WTC11 (cell line): Measurements from ENCODE around the gene MYH16. TPM values are rescaled to one million over a fixed set of nuclear protein-coding genes. Genes with fewer than 3 reads are reported as not detected.
"Not testable (repeated sequence)": the region's sequence is repeated elsewhere in the genome, so short reads cannot be mapped to it uniquely, and the experiment has no call there.

Source experiments
- ATAC-seq: fragments of 200-7000 bp; cut with Tn5 transposase; 2 replicates; pipeline ENCODE4 v1.10.0; 2021; ENCODE audit warnings: mild to moderate bottlenecking, moderate library complexity
- CTCF ChIA-PET: fragments of 300-600 bp; sonication (Branson Sonifier 250); formaldehyde crosslinking; loops from one replicate; lab custom pipeline; 2021; ENCODE audit warnings: antibody characterized with exemption; lab: Charles Lee
- POLR2A ChIA-PET: fragments of 350-600 bp; sonication (Branson Sonifier 250); formaldehyde crosslinking; loops from one replicate; lab custom pipeline; 2021; ENCODE audit warnings: antibody characterized with exemption; lab: Charles Lee
- DNase-seq: peaks from one replicate; pipeline ENCODE4 v3.0.0; 2021; ENCODE audit warnings: low spot score
- H3K27ac Mint-ChIP-seq: 2 replicates; pipeline ENCODE4 v1.8.0; 2021; ENCODE audit warnings: mixed read lengths
- H3K27me3 Mint-ChIP-seq: 2 replicates; pipeline ENCODE4 v1.8.0; 2021; ENCODE audit warnings: low read depth, mild to moderate bottlenecking, moderate library complexity, mixed read lengths
- H3K36me3 Mint-ChIP-seq: 2 replicates; pipeline ENCODE4 v1.8.0; 2021; ENCODE audit warnings: mixed read lengths
- H3K4me1 Mint-ChIP-seq: 2 replicates; pipeline ENCODE4 v1.8.0; 2022; ENCODE audit warnings: mixed read lengths
- H3K4me3 Mint-ChIP-seq: 2 replicates; pipeline ENCODE4 v1.8.0; 2021; ENCODE audit warnings: mild to moderate bottlenecking, moderate library complexity, mixed read lengths
- H3K9me3 Mint-ChIP-seq: 2 replicates; pipeline ENCODE4 v1.8.0; 2021; ENCODE audit warnings: mixed read lengths
- FOXJ3 ChIP-seq: sonication (generic); formaldehyde crosslinking; IDR thresholded peaks from 2 replicates; pipeline ENCODE4 v1.9.0; 2021; ENCODE audit warnings: missing genetic modification reagents, mild to moderate bottlenecking, borderline replicate concordance
- FOXP1 ChIP-seq: sonication (generic); formaldehyde crosslinking; IDR thresholded peaks from 2 replicates; pipeline ENCODE4 v1.8.0; 2022; ENCODE audit warnings: missing genetic modification reagents, mild to moderate bottlenecking, moderate library complexity, borderline replicate concordance
- GABPB1 ChIP-seq: sonication (generic); formaldehyde crosslinking; IDR thresholded peaks from 2 replicates; pipeline ENCODE4 v1.8.1; 2023; ENCODE audit warnings: mild to moderate bottlenecking, missing genetic modification reagents
- GTF2I ChIP-seq: fragments of 250-450 bp; sonication (Bioruptor Pico); conservative IDR thresholded peaks from 2 replicates; pipeline ENCODE4 v1.4.0; 2021; ENCODE audit warnings: mild to moderate bottlenecking
- IRF2 ChIP-seq: sonication (generic); formaldehyde crosslinking; IDR thresholded peaks from 2 replicates; pipeline ENCODE4 v1.8.0; 2022; ENCODE audit warnings: low read depth, missing genetic modification reagents, borderline replicate concordance
- MYBL2 ChIP-seq: sonication (generic); formaldehyde crosslinking; IDR thresholded peaks from 2 replicates; pipeline ENCODE4 v1.8.1; 2023; ENCODE audit warnings: mild to moderate bottlenecking, moderate library complexity, missing genetic modification reagents
- NR3C1 ChIP-seq: sonication (generic); formaldehyde crosslinking; conservative IDR thresholded peaks from 2 replicates; pipeline ENCODE4 v1.8.1; 2023; ENCODE audit warnings: low read depth, mild to moderate bottlenecking, missing genetic modification reagents
- TCF7 ChIP-seq: sonication (generic); formaldehyde crosslinking; IDR thresholded peaks from 2 replicates; pipeline ENCODE4 v1.8.0; 2022; ENCODE audit warnings: mild to moderate bottlenecking, low read depth, missing genetic modification reagents, moderate library complexity
- TEAD4 ChIP-seq: sonication (generic); formaldehyde crosslinking; IDR thresholded peaks from 2 replicates; pipeline ENCODE4 v1.8.0; 2022; ENCODE audit warnings: mild to moderate bottlenecking, missing genetic modification reagents
- ZNF138 ChIP-seq: sonication (generic); formaldehyde crosslinking; conservative IDR thresholded peaks from 2 replicates; pipeline ENCODE4 v1.8.1; 2022; ENCODE audit warnings: mild to moderate bottlenecking, moderate library complexity, missing genetic modification reagents
- ZNF263 ChIP-seq: sonication (generic); formaldehyde crosslinking; IDR thresholded peaks from 2 replicates; pipeline ENCODE4 v1.8.1; 2022; ENCODE audit warnings: low read depth, mild to moderate bottlenecking, moderate library complexity, missing genetic modification reagents
- ZNF416 ChIP-seq: fragments of 250-450 bp; sonication (Bioruptor Pico); IDR thresholded peaks from 2 replicates; pipeline ENCODE4 v1.9.0; 2021; ENCODE audit warnings: mild to moderate bottlenecking, inconsistent platforms
- ZNF671 ChIP-seq: fragments of 250-450 bp; sonication (Bioruptor Pico); IDR thresholded peaks from 2 replicates; pipeline ENCODE4 v1.8.0; 2021; ENCODE audit warnings: mild to moderate bottlenecking
- total RNA-seq: library from RNA; stranded (reverse); gene quantifications from 3 replicates; pipeline ENCODE4 v1.2.3, GENCODE V29; 2021
- TF ChIP-seq, protein P1 (sequence below): sonication (generic); formaldehyde crosslinking; IDR thresholded peaks from 2 replicates; pipeline ENCODE4 v1.8.0; 2022; ENCODE audit warnings: mild to moderate bottlenecking, missing genetic modification reagents
- TF ChIP-seq, protein P2 (sequence below): sonication (generic); formaldehyde crosslinking; IDR thresholded peaks from 2 replicates; pipeline ENCODE4 v1.8.0; 2022; ENCODE audit warnings: mild to moderate bottlenecking, missing genetic modification reagents
- TF ChIP-seq, protein P3 (sequence below): sonication (generic); formaldehyde crosslinking; IDR thresholded peaks from 2 replicates; pipeline ENCODE4 v1.8.0; 2023; ENCODE audit warnings: missing genetic modification reagents, mild to moderate bottlenecking, borderline replicate concordance
- TF ChIP-seq, protein P4 (sequence below): sonication (generic); formaldehyde crosslinking; IDR thresholded peaks from 2 replicates; pipeline ENCODE4 v1.8.1; 2023; ENCODE audit warnings: mild to moderate bottlenecking, missing genetic modification reagents, borderline replicate concordance
- TF ChIP-seq, protein P5 (sequence below): sonication (generic); formaldehyde crosslinking; IDR thresholded peaks from 2 replicates; pipeline ENCODE4 v1.8.0; 2023; ENCODE audit warnings: mild to moderate bottlenecking, missing genetic modification reagents
- TF ChIP-seq, protein P6 (sequence below): sonication (generic); formaldehyde crosslinking; IDR thresholded peaks from 2 replicates; pipeline ENCODE4 v1.8.1; 2022; ENCODE audit warnings: low read depth, mild to moderate bottlenecking, moderate library complexity, missing genetic modification reagents, borderline replicate concordance

Gene MYH16
- total RNA-seq, 1 experiment from 2014 or later = not detected

DNA sequence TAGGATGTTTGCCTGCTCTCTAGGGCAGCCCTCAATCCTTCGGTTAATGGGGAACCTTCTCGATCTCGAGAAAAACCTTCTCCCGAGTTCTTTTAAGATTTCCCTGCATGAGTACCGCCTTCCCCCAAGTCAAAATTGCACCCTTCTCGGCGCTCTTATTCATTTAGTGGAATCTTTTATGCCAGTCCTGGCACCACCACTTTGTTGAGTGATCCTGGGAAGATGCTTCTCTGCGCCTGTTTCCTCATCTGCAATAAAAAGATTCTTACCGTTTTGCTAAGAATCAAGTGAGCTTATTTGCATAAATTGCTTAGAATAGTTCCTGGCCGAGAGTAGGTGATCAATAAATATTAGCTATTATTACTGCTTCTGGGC lies 53.8 kb downstream of the MYH16 start (continued):
- TF ChIP-seq, protein P1, sequence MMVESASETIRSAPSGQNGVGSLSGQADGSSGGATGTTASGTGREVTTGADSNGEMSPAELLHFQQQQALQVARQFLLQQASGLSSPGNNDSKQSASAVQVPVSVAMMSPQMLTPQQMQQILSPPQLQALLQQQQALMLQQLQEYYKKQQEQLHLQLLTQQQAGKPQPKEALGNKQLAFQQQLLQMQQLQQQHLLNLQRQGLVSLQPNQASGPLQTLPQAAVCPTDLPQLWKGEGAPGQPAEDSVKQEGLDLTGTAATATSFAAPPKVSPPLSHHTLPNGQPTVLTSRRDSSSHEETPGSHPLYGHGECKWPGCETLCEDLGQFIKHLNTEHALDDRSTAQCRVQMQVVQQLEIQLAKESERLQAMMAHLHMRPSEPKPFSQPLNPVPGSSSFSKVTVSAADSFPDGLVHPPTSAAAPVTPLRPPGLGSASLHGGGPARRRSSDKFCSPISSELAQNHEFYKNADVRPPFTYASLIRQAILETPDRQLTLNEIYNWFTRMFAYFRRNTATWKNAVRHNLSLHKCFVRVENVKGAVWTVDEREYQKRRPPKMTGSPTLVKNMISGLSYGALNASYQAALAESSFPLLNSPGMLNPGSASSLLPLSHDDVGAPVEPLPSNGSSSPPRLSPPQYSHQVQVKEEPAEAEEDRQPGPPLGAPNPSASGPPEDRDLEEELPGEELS (CRISPR knock-in tag) = no peak
- no peak for TF ChIP-seq ZNF138 (CRISPR knock-in tag)
- no peak for TF ChIP-seq ZNF671 (CRISPR knock-in tag)
- TF ChIP-seq, protein P2, sequence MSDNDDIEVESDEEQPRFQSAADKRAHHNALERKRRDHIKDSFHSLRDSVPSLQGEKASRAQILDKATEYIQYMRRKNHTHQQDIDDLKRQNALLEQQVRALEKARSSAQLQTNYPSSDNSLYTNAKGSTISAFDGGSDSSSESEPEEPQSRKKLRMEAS (CRISPR knock-in tag) = no peak
- TF ChIP-seq MYBL2 (CRISPR knock-in tag) = no peak
- TF ChIP-seq, protein P3, sequence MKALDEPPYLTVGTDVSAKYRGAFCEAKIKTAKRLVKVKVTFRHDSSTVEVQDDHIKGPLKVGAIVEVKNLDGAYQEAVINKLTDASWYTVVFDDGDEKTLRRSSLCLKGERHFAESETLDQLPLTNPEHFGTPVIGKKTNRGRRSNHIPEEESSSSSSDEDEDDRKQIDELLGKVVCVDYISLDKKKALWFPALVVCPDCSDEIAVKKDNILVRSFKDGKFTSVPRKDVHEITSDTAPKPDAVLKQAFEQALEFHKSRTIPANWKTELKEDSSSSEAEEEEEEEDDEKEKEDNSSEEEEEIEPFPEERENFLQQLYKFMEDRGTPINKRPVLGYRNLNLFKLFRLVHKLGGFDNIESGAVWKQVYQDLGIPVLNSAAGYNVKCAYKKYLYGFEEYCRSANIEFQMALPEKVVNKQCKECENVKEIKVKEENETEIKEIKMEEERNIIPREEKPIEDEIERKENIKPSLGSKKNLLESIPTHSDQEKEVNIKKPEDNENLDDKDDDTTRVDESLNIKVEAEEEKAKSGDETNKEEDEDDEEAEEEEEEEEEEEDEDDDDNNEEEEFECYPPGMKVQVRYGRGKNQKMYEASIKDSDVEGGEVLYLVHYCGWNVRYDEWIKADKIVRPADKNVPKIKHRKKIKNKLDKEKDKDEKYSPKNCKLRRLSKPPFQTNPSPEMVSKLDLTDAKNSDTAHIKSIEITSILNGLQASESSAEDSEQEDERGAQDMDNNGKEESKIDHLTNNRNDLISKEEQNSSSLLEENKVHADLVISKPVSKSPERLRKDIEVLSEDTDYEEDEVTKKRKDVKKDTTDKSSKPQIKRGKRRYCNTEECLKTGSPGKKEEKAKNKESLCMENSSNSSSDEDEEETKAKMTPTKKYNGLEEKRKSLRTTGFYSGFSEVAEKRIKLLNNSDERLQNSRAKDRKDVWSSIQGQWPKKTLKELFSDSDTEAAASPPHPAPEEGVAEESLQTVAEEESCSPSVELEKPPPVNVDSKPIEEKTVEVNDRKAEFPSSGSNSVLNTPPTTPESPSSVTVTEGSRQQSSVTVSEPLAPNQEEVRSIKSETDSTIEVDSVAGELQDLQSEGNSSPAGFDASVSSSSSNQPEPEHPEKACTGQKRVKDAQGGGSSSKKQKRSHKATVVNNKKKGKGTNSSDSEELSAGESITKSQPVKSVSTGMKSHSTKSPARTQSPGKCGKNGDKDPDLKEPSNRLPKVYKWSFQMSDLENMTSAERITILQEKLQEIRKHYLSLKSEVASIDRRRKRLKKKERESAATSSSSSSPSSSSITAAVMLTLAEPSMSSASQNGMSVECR (CRISPR knock-in tag) = no peak
- no peak for TF ChIP-seq ZNF416 (CRISPR knock-in tag)
- TF ChIP-seq, protein P4, sequence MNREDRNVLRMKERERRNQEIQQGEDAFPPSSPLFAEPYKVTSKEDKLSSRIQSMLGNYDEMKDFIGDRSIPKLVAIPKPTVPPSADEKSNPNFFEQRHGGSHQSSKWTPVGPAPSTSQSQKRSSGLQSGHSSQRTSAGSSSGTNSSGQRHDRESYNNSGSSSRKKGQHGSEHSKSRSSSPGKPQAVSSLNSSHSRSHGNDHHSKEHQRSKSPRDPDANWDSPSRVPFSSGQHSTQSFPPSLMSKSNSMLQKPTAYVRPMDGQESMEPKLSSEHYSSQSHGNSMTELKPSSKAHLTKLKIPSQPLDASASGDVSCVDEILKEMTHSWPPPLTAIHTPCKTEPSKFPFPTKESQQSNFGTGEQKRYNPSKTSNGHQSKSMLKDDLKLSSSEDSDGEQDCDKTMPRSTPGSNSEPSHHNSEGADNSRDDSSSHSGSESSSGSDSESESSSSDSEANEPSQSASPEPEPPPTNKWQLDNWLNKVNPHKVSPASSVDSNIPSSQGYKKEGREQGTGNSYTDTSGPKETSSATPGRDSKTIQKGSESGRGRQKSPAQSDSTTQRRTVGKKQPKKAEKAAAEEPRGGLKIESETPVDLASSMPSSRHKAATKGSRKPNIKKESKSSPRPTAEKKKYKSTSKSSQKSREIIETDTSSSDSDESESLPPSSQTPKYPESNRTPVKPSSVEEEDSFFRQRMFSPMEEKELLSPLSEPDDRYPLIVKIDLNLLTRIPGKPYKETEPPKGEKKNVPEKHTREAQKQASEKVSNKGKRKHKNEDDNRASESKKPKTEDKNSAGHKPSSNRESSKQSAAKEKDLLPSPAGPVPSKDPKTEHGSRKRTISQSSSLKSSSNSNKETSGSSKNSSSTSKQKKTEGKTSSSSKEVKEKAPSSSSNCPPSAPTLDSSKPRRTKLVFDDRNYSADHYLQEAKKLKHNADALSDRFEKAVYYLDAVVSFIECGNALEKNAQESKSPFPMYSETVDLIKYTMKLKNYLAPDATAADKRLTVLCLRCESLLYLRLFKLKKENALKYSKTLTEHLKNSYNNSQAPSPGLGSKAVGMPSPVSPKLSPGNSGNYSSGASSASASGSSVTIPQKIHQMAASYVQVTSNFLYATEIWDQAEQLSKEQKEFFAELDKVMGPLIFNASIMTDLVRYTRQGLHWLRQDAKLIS (CRISPR knock-in tag) = no peak
- TF ChIP-seq ZNF263 = no peak

DNA sequence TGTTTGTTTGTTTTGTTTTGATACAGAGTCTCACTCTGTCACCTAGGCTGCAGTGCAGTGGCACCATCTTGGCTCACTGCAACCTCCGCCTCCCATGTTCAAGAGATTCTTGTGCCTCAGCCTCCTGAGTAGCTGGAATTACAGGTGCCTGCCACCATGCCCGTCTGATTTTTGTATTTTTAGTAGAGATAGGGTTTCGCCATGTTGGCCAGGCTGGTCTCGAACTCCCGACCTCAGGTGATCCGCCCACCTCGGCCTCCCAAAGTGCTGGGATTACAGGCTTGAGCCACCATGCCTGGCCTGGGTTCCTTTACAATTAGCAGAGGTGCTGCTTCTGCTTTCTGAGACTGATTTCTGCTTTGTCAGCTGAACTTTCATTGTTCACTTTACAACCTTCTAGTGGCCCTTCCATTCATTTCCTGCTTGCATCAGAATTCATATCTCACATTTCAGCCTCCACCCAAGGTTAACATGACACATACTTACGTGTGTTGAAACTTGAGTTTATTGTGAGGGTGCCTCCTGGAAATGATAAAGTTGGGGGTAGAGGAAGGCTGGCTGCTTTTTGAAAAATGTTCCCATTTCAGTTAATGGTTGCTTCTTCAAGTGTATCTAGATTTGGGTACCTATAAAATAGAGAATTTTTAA lies 57.8 kb downstream of the MYH16 start:
- H3K27me3 Mint-ChIP-seq, ATAC-seq, POLR2A ChIA-PET, CTCF ChIA-PET, H3K27ac Mint-ChIP-seq, DNase-seq, H3K4me1 Mint-ChIP-seq, H3K9me3 Mint-ChIP-seq, H3K4me3 Mint-ChIP-seq: not testable (repeated sequence)
- H3K36me3 Mint-ChIP-seq = peaks cover 13% of the 10 kb centered on the region

DNA sequence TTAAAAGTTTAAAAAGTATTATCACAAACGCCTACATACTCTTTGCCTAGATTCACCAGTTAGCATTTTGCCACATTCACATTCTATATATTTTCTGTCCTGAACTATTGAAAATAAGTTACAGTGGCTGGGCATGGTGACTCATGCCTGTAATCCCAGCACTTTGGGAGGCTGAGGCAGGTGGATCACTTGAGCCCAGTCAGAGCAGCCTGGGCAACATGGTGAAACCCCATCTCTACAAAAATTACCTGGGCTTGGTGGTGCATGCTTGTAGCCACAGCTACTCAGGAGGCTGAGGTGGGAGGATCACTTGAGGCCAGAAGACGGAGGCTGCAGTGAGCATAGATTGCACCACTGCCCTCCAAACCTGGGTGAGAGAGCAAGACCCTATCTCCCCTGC lies 58.4 kb downstream of the MYH16 start:
- H3K36me3 Mint-ChIP-seq = peaks cover 14% of the 10 kb centered on the region
- H3K27ac Mint-ChIP-seq = no peak overlapping the region
- H3K27me3 Mint-ChIP-seq = no peaks in the 10 kb centered on the region
- CTCF ChIA-PET = no interaction called here
- DNase-seq (no peak), ATAC-seq (no peak)
- H3K9me3 Mint-ChIP-seq = no peaks in the 10 kb centered on the region
- H3K4me3 Mint-ChIP-seq = no peak overlapping the region
- H3K4me1 Mint-ChIP-seq = peaks cover 7% of the 10 kb centered on the region
- POLR2A ChIA-PET = no interaction called here
- no peak for TF ChIP-seq FOXJ3 (CRISPR knock-in tag)
- no peak for TF ChIP-seq FOXP1 (CRISPR knock-in tag)
- no peak for TF ChIP-seq IRF2 (CRISPR knock-in tag)
- TF ChIP-seq, protein P5, sequence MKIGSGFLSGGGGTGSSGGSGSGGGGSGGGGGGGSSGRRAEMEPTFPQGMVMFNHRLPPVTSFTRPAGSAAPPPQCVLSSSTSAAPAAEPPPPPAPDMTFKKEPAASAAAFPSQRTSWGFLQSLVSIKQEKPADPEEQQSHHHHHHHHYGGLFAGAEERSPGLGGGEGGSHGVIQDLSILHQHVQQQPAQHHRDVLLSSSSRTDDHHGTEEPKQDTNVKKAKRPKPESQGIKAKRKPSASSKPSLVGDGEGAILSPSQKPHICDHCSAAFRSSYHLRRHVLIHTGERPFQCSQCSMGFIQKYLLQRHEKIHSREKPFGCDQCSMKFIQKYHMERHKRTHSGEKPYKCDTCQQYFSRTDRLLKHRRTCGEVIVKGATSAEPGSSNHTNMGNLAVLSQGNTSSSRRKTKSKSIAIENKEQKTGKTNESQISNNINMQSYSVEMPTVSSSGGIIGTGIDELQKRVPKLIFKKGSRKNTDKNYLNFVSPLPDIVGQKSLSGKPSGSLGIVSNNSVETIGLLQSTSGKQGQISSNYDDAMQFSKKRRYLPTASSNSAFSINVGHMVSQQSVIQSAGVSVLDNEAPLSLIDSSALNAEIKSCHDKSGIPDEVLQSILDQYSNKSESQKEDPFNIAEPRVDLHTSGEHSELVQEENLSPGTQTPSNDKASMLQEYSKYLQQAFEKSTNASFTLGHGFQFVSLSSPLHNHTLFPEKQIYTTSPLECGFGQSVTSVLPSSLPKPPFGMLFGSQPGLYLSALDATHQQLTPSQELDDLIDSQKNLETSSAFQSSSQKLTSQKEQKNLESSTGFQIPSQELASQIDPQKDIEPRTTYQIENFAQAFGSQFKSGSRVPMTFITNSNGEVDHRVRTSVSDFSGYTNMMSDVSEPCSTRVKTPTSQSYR (CRISPR knock-in tag) = no peak
- TF ChIP-seq GABPB1 (CRISPR knock-in tag) = no peak
- no peak for TF ChIP-seq GTF2I (CRISPR knock-in tag)
- TF ChIP-seq TCF7 (CRISPR knock-in tag) = no peak
- TF ChIP-seq, protein P6, sequence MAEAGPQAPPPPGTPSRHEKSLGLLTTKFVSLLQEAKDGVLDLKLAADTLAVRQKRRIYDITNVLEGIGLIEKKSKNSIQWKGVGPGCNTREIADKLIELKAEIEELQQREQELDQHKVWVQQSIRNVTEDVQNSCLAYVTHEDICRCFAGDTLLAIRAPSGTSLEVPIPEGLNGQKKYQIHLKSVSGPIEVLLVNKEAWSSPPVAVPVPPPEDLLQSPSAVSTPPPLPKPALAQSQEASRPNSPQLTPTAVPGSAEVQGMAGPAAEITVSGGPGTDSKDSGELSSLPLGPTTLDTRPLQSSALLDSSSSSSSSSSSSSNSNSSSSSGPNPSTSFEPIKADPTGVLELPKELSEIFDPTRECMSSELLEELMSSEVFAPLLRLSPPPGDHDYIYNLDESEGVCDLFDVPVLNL = no peak
- no peak for TF ChIP-seq TEAD4 (CRISPR knock-in tag)
- no peak for TF ChIP-seq NR3C1
